IPS DF 19.7 (cell line): ENCODE results near the gene LIPC.
A peak's percentile ranks its signal among the peaks of the same experiment; 100 is the strongest.

Experiments
- DNase-seq: peaks from one replicate; pipeline ENCODE4 v3.0.0-alpha.2; 2013; ENCODE audit warnings: low read depth, low spot score

LIPC gene

GRCh38 chr15:58436552-58436951 lies 4.8 kb downstream of the LIPC start:
- DNase-seq, result no peak

GRCh38 chr15:58437531-58438105 lies 5.8 kb downstream of the LIPC start:
- no peak for DNase-seq

GRCh38 chr15:58438111-58438510 lies 6.3 kb downstream of the LIPC start:
- DNase-seq, result no peak

GRCh38 chr15:58438956-58439355 lies 7.2 kb downstream of the LIPC start:
- DNase-seq, result peak; percentile 38

GRCh38 chr15:58440158-58440910 lies 8.5 kb downstream of the LIPC start:
- DNase-seq, result no peak

GRCh38 chr15:58440922-58441321 lies 9.1 kb downstream of the LIPC start:
- no peak for DNase-seq

GRCh38 chr15:58441376-58442070 lies 9.7 kb downstream of the LIPC start:
- DNase-seq, result no peak

- DNase-seq, result no peak
Observed at GRCh38 chr15:58442122-58442521, 10.3 kb downstream of the LIPC start.

GRCh38 chr15:58443308-58443707 lies 11.5 kb downstream of the LIPC start:
- no peak for DNase-seq

GRCh38 chr15:58444056-58444455 lies 12.3 kb downstream of the LIPC start:
- no peak for DNase-seq

- no peak for DNase-seq
Observed at GRCh38 chr15:58444658-58445332, 13.0 kb downstream of the LIPC start.

- no peak for DNase-seq
Observed at GRCh38 chr15:58445865-58446264, 14.1 kb downstream of the LIPC start.

GRCh38 chr15:58446521-58446920 lies 14.7 kb downstream of the LIPC start:
- no peak for DNase-seq

- DNase-seq, result no peak
Observed at GRCh38 chr15:58447271-58448010, 15.7 kb downstream of the LIPC start.

- no peak for DNase-seq
Observed at GRCh38 chr15:58448331-58448730, 16.5 kb downstream of the LIPC start.

- DNase-seq, result no peak
Observed at GRCh38 chr15:58448906-58449305, 17.1 kb downstream of the LIPC start.

- no peak for DNase-seq
Observed at GRCh38 chr15:58451826-58452225, 20.0 kb downstream of the LIPC start.

GRCh38 chr15:58452775-58453174 lies 21.0 kb downstream of the LIPC start:
- DNase-seq, result no peak

- no peak for DNase-seq
Observed at GRCh38 chr15:58453931-58454793, 22.4 kb downstream of the LIPC start.

- DNase-seq, result no peak
Observed at GRCh38 chr15:58454950-58455401, 23.2 kb downstream of the LIPC start.
